Activated naive CD4-positive, alpha-beta T cell treated with Interleukin-2 at 50 U/mL for 16 hours (primary cell): ENCODE results near the gene KLHL3.

Experiments used
- DNase-seq: peaks from one replicate; pipeline ENCODE4 v3.0.0-alpha.2; 2020

The KLHL3 gene

DNA sequence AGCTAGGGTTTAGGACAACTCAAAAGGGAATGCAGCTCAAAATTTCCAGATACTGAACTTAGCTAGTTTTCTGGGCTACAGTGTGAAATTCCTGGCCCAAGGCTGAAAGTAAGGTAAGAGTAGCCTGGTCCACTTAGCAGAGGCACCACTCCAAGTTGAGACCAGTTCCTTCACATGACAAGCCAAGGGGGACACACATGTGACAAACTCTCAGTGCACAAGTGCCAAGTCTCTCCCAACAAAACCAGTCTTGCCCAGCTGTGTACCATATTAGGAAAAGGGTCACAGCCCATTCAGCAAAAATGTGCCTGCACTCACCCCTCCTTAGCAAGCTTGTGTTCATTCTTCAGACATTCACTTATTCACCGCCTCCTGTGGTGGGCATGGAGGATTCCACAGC is 27.8 kb downstream of the KLHL3 start:
- DNase-seq: no peak

GRCh38 chr5:137706841-137707240 is 29.0 kb downstream of the KLHL3 start:
- DNase-seq: no peak

- no peak for DNase-seq
Measured at GRCh38 chr5:137705106-137705505, 30.8 kb downstream of the KLHL3 start.

GRCh38 chr5:137703565-137703964 is 32.3 kb downstream of the KLHL3 start:
- no peak for DNase-seq

DNA sequence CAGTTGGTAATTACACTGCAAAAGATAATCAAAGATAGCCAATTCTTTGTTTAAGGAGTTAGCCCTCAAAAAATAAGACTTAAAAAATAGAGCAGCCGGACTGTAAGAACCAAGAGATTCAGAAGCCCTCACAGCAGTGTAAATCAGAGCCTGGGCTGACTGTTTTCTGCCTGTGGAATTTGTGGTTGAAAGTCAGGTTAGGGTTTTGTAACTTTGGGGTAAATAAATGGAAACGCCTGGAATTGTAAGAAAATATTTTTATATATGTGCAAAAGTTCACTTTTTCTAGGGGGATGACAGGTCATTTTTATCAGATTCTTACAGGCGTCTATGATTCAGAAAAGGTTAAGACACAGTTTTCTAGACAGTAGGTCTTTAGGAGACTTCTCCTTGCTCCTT is 35.6 kb downstream of the KLHL3 start:
- no peak for DNase-seq

DNA sequence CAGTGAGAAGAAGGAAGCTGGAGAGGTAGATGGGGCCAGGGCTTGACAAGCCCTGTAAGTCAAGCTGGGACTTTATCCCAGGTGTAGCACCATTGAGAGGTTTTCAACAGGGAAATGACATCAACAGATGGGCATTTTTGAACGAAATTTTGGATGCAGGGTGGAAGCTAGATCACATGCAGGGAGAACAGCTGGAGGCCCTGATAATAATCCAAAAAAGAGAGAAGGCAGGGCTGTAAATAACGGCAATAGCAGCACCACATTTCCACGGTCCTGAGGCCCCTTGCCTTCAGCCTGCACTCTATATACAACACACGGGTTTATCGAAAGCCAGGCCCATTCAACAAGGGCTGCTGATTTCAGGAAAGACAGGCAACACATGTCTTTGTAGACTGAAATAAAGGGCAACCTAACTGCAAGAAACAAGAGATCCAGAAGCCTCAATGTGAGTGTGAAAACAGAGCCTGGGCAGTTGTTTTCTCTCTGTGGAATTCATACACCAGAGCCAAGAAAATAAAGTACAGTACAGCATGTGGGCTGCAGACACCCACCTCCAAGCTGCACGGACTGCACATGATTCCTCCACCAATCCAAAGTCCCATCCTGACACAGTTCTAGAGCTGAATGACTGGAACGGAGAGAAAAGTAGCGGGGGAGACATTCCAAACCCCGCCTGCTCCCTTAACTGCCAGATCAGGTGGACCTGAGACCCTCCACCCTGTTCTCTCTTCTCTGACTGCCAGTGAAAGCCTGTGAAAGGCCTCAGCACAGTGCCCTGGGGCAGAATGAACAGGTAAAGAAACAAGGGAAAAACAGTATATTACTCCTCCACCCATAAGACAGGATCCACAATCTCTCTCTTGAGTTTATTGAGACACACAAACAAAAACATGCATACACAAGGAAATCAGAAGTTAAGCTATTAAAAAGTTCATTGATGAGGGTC is 36.3 kb downstream of the KLHL3 start:
- no peak for DNase-seq

- DNase-seq: peak; percentile 55
Measured at GRCh38 chr5:137696481-137696880, 39.4 kb downstream of the KLHL3 start.

- DNase-seq: peak; percentile 8
Measured at GRCh38 chr5:137695651-137696428, 40.0 kb downstream of the KLHL3 start.

- no peak for DNase-seq
Measured at GRCh38 chr5:137693951-137694721, 41.8 kb downstream of the KLHL3 start.

DNA sequence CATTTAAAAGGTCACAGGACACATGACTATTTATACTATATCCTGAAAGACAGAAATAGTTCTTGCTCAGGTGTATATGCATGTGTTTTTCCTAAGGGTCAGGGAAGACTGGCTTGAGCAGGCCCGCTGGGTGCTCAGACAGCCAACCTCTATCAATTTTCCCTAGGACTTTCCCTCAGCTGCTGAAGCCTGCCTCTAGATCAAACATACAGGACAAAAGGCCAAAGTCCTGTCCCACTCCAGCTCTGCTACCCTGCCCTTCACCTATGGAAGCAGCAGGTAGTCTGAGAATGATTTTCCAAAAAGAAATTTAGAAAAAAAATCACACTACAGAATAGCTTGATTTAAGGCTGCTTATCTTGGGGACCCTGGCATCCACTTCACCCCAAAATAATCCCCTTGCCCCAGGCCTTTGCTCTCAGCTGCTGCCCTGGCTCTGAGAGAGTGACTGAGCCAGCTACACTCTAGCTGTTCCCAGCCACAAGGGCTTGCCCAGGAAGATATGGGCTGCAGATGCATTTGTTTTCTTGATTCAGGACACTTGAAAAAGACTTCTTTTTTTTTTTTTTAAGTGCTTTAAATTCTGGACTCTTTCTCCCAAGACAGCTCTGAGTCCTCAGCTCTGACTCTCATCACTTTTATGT is 42.5 kb downstream of the KLHL3 start:
- no peak for DNase-seq

DNA sequence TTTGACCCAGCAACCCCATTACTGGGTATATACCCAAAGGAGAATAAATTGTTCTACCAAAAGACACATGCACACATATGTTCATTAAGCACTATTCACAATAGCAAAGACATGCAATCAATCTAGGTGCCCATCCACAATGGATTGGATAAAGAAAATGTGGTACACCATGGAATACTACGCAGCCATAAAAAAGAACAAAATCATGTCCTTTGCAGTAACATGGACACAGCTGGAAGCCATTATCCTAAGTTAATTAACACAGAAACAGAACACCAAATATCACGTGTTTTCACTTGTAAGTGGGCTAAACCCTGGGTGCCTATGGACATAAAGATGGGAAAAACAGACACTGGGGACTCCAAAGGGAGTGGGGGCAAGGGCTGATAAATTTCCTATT is 46.6 kb downstream of the KLHL3 start:
- no peak for DNase-seq

GRCh38 chr5:137688210-137688840 is 47.6 kb downstream of the KLHL3 start:
- no peak for DNase-seq

DNA sequence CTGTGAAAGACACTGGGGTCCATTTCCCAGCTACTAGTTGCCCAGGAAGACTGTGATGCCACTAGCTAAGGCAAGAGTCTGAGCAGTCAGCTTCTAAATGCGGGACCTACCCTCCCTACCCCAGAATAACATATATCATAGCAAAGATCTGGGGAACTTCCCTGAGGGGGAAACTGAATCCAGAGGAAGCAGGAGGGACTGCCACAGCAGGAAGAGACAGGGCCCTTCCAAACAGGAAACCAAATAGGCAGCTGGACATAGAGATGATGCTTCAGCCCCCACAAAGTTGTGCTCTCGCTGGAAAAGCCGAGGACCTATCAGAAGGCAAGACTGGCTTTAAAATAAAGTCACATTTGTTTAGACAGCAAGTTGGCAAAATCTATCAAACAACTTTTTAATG is 51.1 kb downstream of the KLHL3 start:
- no peak for DNase-seq

DNA sequence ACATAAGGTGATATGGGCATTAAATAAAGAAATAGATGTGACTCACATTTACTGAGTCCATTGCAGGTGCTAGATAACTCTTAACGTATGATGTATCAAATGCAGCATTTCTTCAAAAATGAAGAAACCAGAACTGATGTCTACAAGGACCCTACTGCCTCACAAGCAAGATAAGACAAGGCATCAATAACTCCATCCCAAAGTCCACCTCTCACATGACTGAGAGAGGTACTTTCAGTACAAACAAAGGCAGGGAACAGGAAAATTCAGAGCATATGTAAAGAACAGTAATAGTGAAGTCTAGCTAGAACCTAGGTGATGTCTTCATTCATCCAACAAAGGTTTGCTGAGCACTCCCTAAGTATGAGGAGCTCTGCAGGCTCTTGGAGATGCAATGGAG is 54.7 kb downstream of the KLHL3 start:
- no peak for DNase-seq

DNA sequence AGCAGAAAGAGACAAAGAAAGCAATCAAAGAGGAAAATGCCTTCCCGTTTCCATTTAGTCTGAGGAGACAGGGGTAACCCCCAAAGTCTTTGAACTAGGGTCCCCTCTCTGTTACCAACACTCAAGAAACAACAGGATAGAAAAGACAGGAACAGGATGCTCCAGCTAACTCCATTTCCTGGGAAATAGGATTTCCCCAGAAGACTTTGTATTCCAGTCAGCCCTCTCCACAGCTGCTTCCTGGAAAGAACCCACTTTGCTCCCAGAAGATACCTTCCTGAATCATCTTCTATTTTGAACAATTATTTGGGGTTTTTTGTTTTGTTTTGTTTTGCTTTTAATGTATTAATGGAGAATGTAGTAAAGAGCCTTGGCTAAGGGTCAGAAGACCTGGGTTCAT is 56.0 kb downstream of the KLHL3 start:
- no peak for DNase-seq

DNA sequence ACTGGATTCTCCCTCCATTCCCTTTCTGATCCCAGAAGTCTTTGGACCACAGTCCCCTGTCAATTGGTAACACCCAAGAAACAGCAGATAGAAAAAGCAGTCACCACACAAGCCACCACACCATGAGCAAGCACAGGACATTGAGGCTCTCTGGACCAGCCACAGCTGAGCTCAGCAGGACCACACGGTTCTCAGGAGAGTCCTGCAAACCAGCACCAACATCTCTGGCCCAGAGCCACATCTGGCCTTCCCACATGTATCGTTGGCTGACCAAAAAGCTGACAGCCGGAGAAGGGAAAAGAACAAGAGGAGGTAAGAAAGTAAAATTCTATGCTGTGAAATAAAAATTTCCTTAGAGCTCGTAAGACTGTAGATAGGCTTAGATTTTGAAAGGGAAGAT is 56.7 kb downstream of the KLHL3 start:
- DNase-seq: no peak

DNA sequence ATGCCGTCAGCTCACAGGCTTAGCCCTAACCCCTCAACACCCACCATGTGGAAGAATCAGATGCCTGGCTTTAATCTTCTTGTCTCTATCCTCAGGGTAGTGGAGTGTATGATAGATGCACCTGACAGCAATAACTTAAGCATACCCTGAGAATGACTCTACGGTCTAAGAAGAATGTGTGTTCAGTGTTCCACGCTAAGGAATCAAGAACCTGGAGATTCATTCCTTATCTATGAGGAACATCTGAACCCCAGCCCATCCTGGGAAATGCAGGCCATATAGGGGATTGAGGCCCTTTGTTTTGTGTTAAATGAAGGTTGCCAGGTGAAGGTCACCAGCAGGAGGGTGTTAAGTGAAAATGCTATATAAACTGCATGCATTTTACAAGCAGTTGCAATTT is 63.0 kb downstream of the KLHL3 start:
- no peak for DNase-seq

DNA sequence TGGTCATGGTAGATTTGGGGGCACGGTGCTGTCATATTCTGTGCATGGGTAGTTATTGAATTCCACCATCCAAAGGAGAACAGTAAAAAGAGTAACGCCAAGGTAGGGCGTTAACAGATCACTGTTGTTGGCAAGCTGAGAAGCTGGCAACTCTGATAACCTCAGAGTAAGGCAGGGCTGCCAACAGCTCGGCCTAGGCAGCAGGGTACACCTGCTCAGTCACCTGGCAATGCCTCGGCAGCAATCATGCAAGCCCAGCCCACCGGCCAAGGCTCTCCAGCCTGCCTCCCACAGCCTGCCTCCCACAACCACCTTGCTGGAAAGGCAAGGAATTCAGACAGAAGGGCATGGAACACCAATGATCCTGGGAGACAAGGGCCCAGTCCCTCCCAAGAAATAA is 63.9 kb downstream of the KLHL3 start:
- no peak for DNase-seq

DNA sequence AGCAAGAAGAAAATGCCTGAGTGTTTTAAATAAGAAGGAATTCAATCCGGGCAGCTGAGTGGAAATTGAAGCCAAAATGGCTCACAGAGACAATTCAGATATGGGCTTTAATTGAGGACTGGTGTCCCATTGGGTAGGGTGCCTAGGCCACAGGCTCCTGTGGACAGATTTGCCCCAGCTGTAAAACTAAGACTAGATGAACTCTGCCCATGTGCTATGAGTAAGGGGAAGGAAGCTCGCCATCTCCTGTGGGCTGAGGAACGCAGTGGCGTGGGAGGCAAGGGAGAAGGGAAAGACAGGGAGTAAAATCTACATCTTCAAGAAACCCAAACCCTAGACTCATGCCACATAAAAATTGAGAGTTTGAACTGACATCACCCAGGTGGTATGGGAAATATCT is 66.1 kb downstream of the KLHL3 start:
- DNase-seq: no peak

DNA sequence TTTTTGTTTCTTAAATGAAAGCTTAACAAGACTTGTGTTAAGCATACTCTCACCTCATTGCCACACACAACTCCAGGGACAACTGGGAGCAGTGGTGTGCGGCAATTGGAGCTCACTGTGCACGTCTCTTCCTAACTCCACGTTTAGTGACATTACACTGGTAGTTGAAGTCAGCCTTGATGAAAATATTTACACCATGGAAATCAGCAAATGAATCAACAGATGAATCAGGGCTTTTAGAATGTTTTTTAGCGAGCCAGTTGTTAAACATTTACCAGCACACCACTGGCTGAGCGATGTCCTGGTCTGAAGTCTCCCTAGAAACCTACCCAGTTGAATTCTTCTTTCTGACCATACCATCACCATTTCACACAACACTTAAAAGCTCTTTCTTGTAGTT is 67.3 kb downstream of the KLHL3 start:
- no peak for DNase-seq

- no peak for DNase-seq
Measured at GRCh38 chr5:137667341-137667740, 68.5 kb downstream of the KLHL3 start.

DNA sequence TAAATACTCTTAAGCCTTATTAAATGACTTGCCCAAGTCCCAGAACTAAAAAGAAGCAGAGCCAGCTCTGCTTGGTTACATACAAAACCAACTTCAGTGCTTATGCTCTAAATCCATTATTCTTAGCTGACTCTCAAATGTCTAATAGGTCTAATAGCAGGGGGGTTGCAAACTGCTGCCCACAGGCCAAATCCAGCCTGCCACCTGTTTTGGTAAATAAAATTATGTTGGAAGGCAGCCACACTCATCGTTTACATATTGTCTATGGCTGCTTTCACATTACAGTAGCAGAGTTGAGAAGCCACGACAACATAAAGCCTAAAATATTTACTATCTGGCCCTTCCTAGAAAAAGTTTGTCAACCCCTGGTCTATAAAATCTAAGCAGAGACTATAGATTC is 69.0 kb downstream of the KLHL3 start:
- no peak for DNase-seq
